Activated naive CD8-positive, alpha-beta T cell treated with anti-CD3 and anti-CD28 coated beads for 36 hours (primary cell): Measurements from ENCODE around the gene STARD13. TPM values are rescaled to one million over a fixed set of nuclear protein-coding genes. Genes with fewer than 3 reads are reported as not detected.
"Not testable (repeated sequence)": the region's sequence is repeated elsewhere in the genome, so short reads cannot be mapped to it uniquely, and the experiment has no call there.

Source experiments
- DNase-seq: peaks from one replicate; pipeline ENCODE4 v3.0.0; 2021
- H3K27ac Mint-ChIP-seq: one replicate; pipeline ENCODE4 v1.8.0; 2022; ENCODE audit warnings: mild to moderate bottlenecking, moderate library complexity, mixed read lengths
- H3K27me3 Mint-ChIP-seq: one replicate; pipeline ENCODE4 v1.8.0; 2022; ENCODE audit warnings: mild to moderate bottlenecking, mixed read lengths
- H3K36me3 Mint-ChIP-seq: one replicate; pipeline ENCODE4 v1.8.0; 2021; ENCODE audit warnings: mild to moderate bottlenecking, mixed read lengths
- H3K4me1 Mint-ChIP-seq: one replicate; pipeline ENCODE4 v1.8.0; 2021; ENCODE audit warnings: mixed read lengths
- H3K4me3 Mint-ChIP-seq: one replicate; pipeline ENCODE4 v1.8.0; 2022; ENCODE audit warnings: mild to moderate bottlenecking, moderate library complexity, mixed read lengths
- H3K9me3 Mint-ChIP-seq: one replicate; pipeline ENCODE4 v1.8.0; 2022; ENCODE audit warnings: mixed read lengths
- total RNA-seq, 2 experiments: library from RNA; stranded (reverse); gene quantifications; one replicate each; pipeline ENCODE4 v1.2.3, GENCODE V29; 2021

STARD13 gene
- total RNA-seq, 2 experiments from 2014 or later, result 0.23 TPM; not detected in 1

DNA sequence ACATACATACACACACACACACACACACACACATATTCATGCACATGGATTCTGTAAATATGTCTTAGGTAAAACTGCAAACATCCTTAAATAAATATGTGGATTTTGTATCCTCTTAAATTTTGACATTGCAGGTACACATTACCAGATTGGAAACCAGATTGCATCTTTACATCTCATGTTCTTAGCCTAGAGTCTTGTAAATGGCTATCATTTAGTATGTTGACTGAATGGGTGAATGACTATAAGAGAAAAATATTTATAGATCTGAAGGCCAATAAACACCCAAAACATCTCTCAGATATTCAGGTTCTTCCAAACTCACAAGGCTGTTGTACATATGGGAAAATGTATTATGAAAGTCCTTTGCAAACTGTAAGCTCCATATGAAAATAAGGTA, 104.3 kb downstream of the STARD13 start:
- Mint-ChIP-seq H3K27ac (no peak overlapping the region), H3K27me3 (peaks cover 40% of the 10 kb centered on the region), H3K9me3 (no peaks in the 10 kb centered on the region), H3K36me3 (no peaks in the 10 kb centered on the region), H3K4me3 (no peak overlapping the region), H3K4me1 (no peaks in the 10 kb centered on the region)
- no peak for DNase-seq

DNA sequence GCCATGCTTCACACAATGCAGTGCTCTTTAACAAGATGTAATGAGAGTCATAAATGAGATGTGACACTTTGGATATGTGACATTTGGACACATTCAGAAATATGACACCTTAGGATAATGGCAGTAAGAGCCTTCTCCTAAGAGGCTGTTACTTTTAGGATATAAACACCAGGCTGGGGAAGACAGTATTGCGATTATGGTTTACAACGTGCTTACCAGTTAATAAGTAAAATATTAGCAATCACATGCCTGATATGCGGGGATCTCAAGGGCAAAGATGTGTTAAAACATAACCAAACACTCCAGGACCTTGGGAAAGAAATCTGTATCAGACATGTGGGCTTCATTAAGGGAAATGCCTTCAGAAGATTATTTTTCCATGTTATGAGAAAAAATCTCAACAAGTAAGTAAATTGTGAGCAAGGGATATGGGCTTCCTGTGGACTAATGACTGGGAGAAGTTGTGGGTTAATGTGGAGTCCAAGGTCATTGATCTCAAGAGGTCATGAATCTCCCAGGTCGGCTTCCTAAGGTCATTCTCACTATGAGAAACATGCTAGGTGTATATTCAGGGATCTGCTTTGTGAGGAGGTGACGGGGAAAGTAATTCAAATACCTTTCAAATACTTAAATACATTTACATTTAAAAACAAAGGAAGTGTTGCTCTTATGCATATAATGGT, 105.3 kb downstream of the STARD13 start:
- no peak for DNase-seq
- Mint-ChIP-seq H3K27me3 (peaks cover 32% of the 10 kb centered on the region), H3K4me1 (no peaks in the 10 kb centered on the region), H3K4me3 (no peak overlapping the region), H3K36me3 (no peaks in the 10 kb centered on the region), H3K9me3 (no peaks in the 10 kb centered on the region), H3K27ac (no peak overlapping the region)

GRCh38 chr13:33179463-33179862, 106.1 kb downstream of the STARD13 start:
- peaks cover 32% of the 10 kb centered on the region for H3K27me3 Mint-ChIP-seq
- H3K36me3 Mint-ChIP-seq, result no peaks in the 10 kb centered on the region
- no peak for DNase-seq
- H3K9me3 Mint-ChIP-seq, result no peaks in the 10 kb centered on the region
- no peak overlapping the region for H3K27ac Mint-ChIP-seq
- no peak overlapping the region for H3K4me3 Mint-ChIP-seq
- H3K4me1 Mint-ChIP-seq, result no peaks in the 10 kb centered on the region

DNA sequence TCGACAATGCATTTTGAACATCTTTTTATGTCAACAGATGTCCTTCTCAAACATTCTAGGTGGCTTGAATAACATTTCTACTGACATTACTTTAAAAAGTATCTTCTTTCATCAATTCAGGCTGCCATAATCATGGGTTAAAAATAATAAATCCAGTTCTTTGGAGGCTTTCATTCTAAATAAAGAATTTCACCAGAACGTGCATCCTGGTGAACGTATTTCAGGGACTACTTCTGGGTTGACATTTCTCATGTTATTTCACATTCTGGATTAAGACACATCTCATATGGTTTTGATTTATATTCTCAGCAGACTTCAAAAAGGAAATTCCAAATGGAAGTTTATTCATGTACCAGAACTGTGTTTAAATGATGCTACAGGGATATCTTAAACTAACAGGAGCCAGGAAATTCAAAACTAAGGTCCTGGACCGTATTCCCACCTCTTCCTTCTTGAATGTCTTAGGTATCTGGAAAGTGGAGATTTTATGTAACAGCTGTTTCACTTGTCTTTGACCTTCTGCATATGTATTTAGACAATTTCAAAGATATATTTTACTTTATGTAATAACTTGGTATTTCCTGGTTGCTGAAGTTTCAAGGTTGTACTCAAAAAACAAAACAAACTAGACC, 107.2 kb downstream of the STARD13 start:
- DNase-seq, result no peak
- peaks cover 32% of the 10 kb centered on the region for H3K27me3 Mint-ChIP-seq
- H3K27ac Mint-ChIP-seq, result no peak overlapping the region
- H3K36me3 Mint-ChIP-seq, result no peaks in the 10 kb centered on the region
- H3K9me3 Mint-ChIP-seq, result no peaks in the 10 kb centered on the region
- H3K4me3 Mint-ChIP-seq, result no peak overlapping the region
- H3K4me1 Mint-ChIP-seq, result no peaks in the 10 kb centered on the region

- not testable (repeated sequence) for H3K36me3 Mint-ChIP-seq, H3K9me3 Mint-ChIP-seq, H3K27ac Mint-ChIP-seq, H3K4me3 Mint-ChIP-seq, DNase-seq, H3K4me1 Mint-ChIP-seq
- peaks cover 27% of the 10 kb centered on the region for H3K27me3 Mint-ChIP-seq
These were observed 108.0 kb downstream of the STARD13 start for GRCh38 chr13:33177340-33178208.

- Mint-ChIP-seq H3K27ac (no peak overlapping the region), H3K4me1 (no peaks in the 10 kb centered on the region), H3K9me3 (no peaks in the 10 kb centered on the region), H3K36me3 (no peaks in the 10 kb centered on the region), H3K27me3 (peaks cover 26% of the 10 kb centered on the region), H3K4me3 (no peak overlapping the region)
- no peak for DNase-seq
These were observed 109.0 kb downstream of the STARD13 start for GRCh38 chr13:33176526-33176925.

- Mint-ChIP-seq H3K27ac (no peak overlapping the region), H3K27me3 (peaks cover 25% of the 10 kb centered on the region)
These were observed 109.6 kb downstream of the STARD13 start for GRCh38 chr13:33175991-33176390.

DNA sequence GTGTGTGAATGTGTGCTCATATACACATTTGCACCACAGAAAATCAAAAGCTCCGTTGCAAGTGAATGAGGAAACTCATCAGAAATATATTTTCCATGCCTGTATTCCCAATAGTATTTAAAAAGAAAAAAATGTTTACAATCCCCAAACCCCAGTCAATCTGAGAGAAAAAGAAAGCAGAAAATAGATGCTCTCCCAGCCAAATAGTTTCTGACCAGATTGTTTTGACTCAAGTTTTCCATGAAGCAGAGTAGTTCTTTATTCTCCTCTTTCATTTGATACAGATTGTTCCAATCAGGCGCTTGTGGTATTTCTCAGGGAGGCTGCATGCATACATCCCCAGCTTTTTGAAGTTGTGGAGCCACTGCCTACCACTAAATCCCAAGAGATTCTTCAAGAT, 110.6 kb downstream of the STARD13 start:
- no peak for DNase-seq
- H3K4me1 Mint-ChIP-seq, result no peaks in the 10 kb centered on the region
- no peaks in the 10 kb centered on the region for H3K9me3 Mint-ChIP-seq
- no peak overlapping the region for H3K4me3 Mint-ChIP-seq
- no peak overlapping the region for H3K27ac Mint-ChIP-seq
- no peaks in the 10 kb centered on the region for H3K36me3 Mint-ChIP-seq
- peaks cover 15% of the 10 kb centered on the region for H3K27me3 Mint-ChIP-seq

More at GRCh38 chr13:33175991-33176390, 109.6 kb downstream of the STARD13 start:
- Mint-ChIP-seq H3K4me3 (no peak overlapping the region), H3K4me1 (no peaks in the 10 kb centered on the region), H3K36me3 (no peaks in the 10 kb centered on the region), H3K9me3 (no peaks in the 10 kb centered on the region)
- no peak for DNase-seq

- Mint-ChIP-seq H3K27me3 (peaks cover 14% of the 10 kb centered on the region), H3K4me1 (no peaks in the 10 kb centered on the region), H3K27ac (no peak overlapping the region), H3K4me3 (no peak overlapping the region), H3K9me3 (no peaks in the 10 kb centered on the region), H3K36me3 (no peaks in the 10 kb centered on the region)
- no peak for DNase-seq
These were observed 111.1 kb downstream of the STARD13 start for GRCh38 chr13:33174491-33174890.

- peaks cover 11% of the 10 kb centered on the region for H3K27me3 Mint-ChIP-seq
These were observed 112.6 kb downstream of the STARD13 start for GRCh38 chr13:33172911-33173310.

DNA sequence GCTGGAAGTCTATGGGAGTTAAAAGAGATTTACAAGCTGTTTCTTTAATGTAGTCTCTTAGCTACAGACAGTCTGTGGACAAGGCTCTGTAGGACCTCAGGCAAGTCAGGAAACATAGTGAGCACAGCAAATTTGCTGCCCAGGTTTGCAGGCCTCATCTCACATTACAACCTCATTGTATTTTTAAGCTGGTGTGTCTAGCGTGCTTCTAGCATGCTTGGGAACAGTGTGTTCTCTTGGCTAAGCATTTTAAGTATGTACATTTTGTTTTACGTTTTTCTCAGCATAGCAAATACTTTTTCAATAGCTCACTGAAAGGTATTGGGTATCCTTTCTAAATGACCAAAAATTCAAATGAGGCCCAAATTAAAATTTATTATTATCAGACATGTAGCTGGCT, 113.2 kb downstream of the STARD13 start:
- H3K4me3 Mint-ChIP-seq, result no peak overlapping the region
- H3K9me3 Mint-ChIP-seq, result no peaks in the 10 kb centered on the region
- no peak for DNase-seq
- H3K27ac Mint-ChIP-seq, result no peak overlapping the region
- no peaks in the 10 kb centered on the region for H3K36me3 Mint-ChIP-seq
- H3K27me3 Mint-ChIP-seq, result peaks cover 11% of the 10 kb centered on the region
- no peaks in the 10 kb centered on the region for H3K4me1 Mint-ChIP-seq

More at GRCh38 chr13:33172911-33173310, 112.6 kb downstream of the STARD13 start:
- Mint-ChIP-seq H3K4me3 (no peak overlapping the region), H3K4me1 (no peaks in the 10 kb centered on the region), H3K27ac (no peak overlapping the region), H3K9me3 (no peaks in the 10 kb centered on the region), H3K36me3 (no peaks in the 10 kb centered on the region)
- DNase-seq, result no peak

DNA sequence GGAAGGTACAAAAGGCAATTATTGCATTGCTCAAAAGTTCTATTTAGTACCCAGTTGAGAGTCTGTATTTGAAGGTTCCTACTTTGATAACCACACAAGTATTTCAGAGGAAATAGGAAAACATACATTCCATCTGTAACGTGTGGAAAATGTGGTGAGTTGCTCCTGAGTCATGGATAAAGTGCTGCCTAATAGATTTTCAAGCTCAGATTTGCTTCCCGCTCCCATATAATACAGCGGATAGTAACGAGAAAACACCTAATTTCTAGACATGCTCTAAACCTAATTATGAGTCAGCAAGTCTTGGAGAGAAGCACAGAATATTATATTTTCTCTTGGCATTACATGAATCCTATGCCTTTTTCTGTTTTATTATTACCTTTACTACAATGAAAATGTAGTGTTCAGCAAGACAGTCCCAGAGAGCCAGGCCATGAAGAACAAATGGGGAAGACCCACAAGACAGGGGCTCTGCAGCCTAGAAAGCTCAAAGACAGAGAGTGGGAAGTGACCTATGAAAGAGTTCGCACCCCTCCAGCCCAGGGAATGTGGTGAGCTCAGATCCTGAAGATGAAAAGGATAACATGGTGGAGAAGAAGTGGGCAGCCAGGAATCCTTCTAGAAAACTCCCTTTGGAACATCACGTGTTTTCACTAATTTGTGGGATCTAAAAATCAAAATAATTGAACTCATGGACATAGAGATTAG, 116.1 kb downstream of the STARD13 start:
- Mint-ChIP-seq H3K9me3 (no peaks in the 10 kb centered on the region), H3K36me3 (no peaks in the 10 kb centered on the region), H3K4me1 (no peaks in the 10 kb centered on the region), H3K4me3 (no peak overlapping the region), H3K27me3 (peaks cover 15% of the 10 kb centered on the region), H3K27ac (no peak overlapping the region)
- no peak for DNase-seq

GRCh38 chr13:33168321-33168960, 117.1 kb downstream of the STARD13 start:
- no peak overlapping the region for H3K4me3 Mint-ChIP-seq
- peaks cover 12% of the 10 kb centered on the region for H3K27me3 Mint-ChIP-seq
- no peaks in the 10 kb centered on the region for H3K9me3 Mint-ChIP-seq
- H3K4me1 Mint-ChIP-seq, result no peaks in the 10 kb centered on the region
- no peaks in the 10 kb centered on the region for H3K36me3 Mint-ChIP-seq
- no peak for DNase-seq
- H3K27ac Mint-ChIP-seq, result no peak overlapping the region

GRCh38 chr13:33167491-33167890, 118.1 kb downstream of the STARD13 start:
- H3K27me3 Mint-ChIP-seq, result peaks cover 12% of the 10 kb centered on the region
- no peak overlapping the region for H3K4me3 Mint-ChIP-seq
- no peak overlapping the region for H3K27ac Mint-ChIP-seq
- H3K36me3 Mint-ChIP-seq, result no peaks in the 10 kb centered on the region
- DNase-seq, result no peak
- peaks cover 4% of the 10 kb centered on the region for H3K9me3 Mint-ChIP-seq
- no peaks in the 10 kb centered on the region for H3K4me1 Mint-ChIP-seq
